HG03159 (cell line): Measurements from ENCODE around the gene PHLDB1.
"Not testable (repeated sequence)": the region's sequence is repeated elsewhere in the genome, so short reads cannot be mapped to it uniquely, and the experiment has no call there.

ENCODE experiments used
- ATAC-seq: cut with Tn5 transposase; IDR thresholded peaks from one replicate; pipeline ENCODE4 v1.9.1; 2021; ENCODE audit warnings: mild to moderate bottlenecking, moderate library complexity; ENCODE audit not compliant: unreplicated experiment

PHLDB1 gene

GRCh38 chr11:118658429-118659313 lies 51.3 kb downstream of the PHLDB1 start:
- ATAC-seq = no peak

GRCh38 chr11:118659314-118659952 lies 52.0 kb downstream of the PHLDB1 start:
- ATAC-seq = peak; percentile 92

- ATAC-seq = no peak
Measured at GRCh38 chr11:118659953-118660680, 52.7 kb downstream of the PHLDB1 start.

- no peak for ATAC-seq
Measured at GRCh38 chr11:118660681-118661424, 53.4 kb downstream of the PHLDB1 start.

- ATAC-seq = no peak
Measured at GRCh38 chr11:118661425-118662301, 54.2 kb downstream of the PHLDB1 start.

GRCh38 chr11:118662401-118663271 lies 55.2 kb downstream of the PHLDB1 start:
- no peak for ATAC-seq

GRCh38 chr11:118663381-118663780 lies 56.0 kb downstream of the PHLDB1 start:
- no peak for ATAC-seq

- no peak for ATAC-seq
Measured at GRCh38 chr11:118663902-118664301, 56.5 kb downstream of the PHLDB1 start.

- no peak for ATAC-seq
Measured at GRCh38 chr11:118666371-118666770, 59.0 kb downstream of the PHLDB1 start.

- no peak for ATAC-seq
Measured at GRCh38 chr11:118670063-118670462, 62.6 kb downstream of the PHLDB1 start.

- ATAC-seq = no peak
Measured at GRCh38 chr11:118671254-118671653, 63.8 kb downstream of the PHLDB1 start.

GRCh38 chr11:118672846-118673245 lies 65.4 kb downstream of the PHLDB1 start:
- ATAC-seq = no peak

- ATAC-seq = no peak
Measured at GRCh38 chr11:118673361-118674081, 66.1 kb downstream of the PHLDB1 start.

- no peak for ATAC-seq
Measured at GRCh38 chr11:118674082-118674435, 66.6 kb downstream of the PHLDB1 start.

- no peak for ATAC-seq
Measured at GRCh38 chr11:118677977-118678376, 70.6 kb downstream of the PHLDB1 start.

- not testable (repeated sequence) for ATAC-seq
Measured at GRCh38 chr11:118678908-118679307, 71.5 kb downstream of the PHLDB1 start.

- ATAC-seq = no peak
Measured at GRCh38 chr11:118679483-118679882, 72.1 kb downstream of the PHLDB1 start, which contains the start of gene TREH. Gene TREH (minus strand): TSS chr11:118679650. CDS start chr11:118679627, 23 bp downstream.

- ATAC-seq = no peak
Measured at GRCh38 chr11:118682372-118682771, 75.0 kb downstream of the PHLDB1 start.
